ENCODE data around the gene CLCN6. TPM values are rescaled to one million over a fixed set of nuclear protein-coding genes. Genes with fewer than 3 reads are reported as not detected.

The CLCN6 gene
- total RNA-seq: 15.9 and 37.4 TPM in 2 replicates

GRCh38 chr1:11805422-11806306 lies at the start of gene CLCN6, which contains the start of gene MTHFR:
TSS of gene CLCN6 (plus strand) at chr1:11806191. CDS start at chr1:11806263, 72 bp downstream.
TSS of gene MTHFR (minus strand) at chr1:11805964. CDS start at chr1:11803116, 2,848 bp downstream.

GRCh38 chr1:11761988-11762406 lies 44.0 kb upstream of the CLCN6 start, which contains the start of gene C1orf167:
TSS of gene C1orf167 (plus strand) at chr1:11762193. CDS start at chr1:11764401, 2,208 bp downstream.

GRCh38 chr1:11847667-11848372 lies 41.8 kb downstream of the CLCN6 start, which contains the start of gene NPPA:
TSS of gene NPPA (minus strand) at chr1:11847783. CDS start at chr1:11847684, 99 bp downstream.

GRCh38 chr1:11858613-11858967 lies 52.6 kb downstream of the CLCN6 start, which contains the start of gene NPPB:
TSS of gene NPPB (minus strand) at chr1:11858945. CDS start at chr1:11858833, 112 bp downstream.

Small RNA genes within 50 kb of the gene (small RNA-seq; reads per million reads assigned to genes)
- gene RF02156 (ENCODE audit: low replicate concordance) (not detected), gene RF02157 (ENCODE audit: low replicate concordance) (not detected), gene RF02158 (ENCODE audit: low replicate concordance) (not detected)

Other genes starting within 250 kb of the CLCN6 start
- 1.4 and 2.4 TPM in 2 replicates for gene FBXO2, start 151.8 kb upstream of the CLCN6 start, total RNA-seq
- 9.2 and 11.4 TPM in 2 replicates for gene FBXO44, start 151.3 kb upstream of the CLCN6 start, total RNA-seq
- gene FBXO6, start 142.0 kb upstream of the CLCN6 start, total RNA-seq: 2.3 and 8.1 TPM in 2 replicates
- gene MAD2L2, start 125.0 kb upstream of the CLCN6 start, total RNA-seq: 33.0 and 46.1 TPM in 2 replicates
- under 0.01 TPM in 1 of 2 replicates, not detected in the other for gene DRAXIN, start 114.5 kb upstream of the CLCN6 start, total RNA-seq
- 46.2 and 72.7 TPM in 2 replicates for gene AGTRAP, start 70.1 kb upstream of the CLCN6 start, total RNA-seq
- not detected in 2 replicates for gene C1orf167, start 44.0 kb upstream of the CLCN6 start, total RNA-seq
- gene MTHFR, start 227 bp upstream of the CLCN6 start, total RNA-seq: 21.8 and 27.8 TPM in 2 replicates
- not detected in 2 replicates for gene NPPA, start 41.6 kb downstream of the CLCN6 start, total RNA-seq
- gene NPPB, start 52.8 kb downstream of the CLCN6 start, total RNA-seq: 0.44 and 1.1 TPM in 2 replicates
- 61.5 and 124 TPM in 2 replicates for gene KIAA2013, start 120.2 kb downstream of the CLCN6 start, total RNA-seq
- gene PLOD1, start 128.5 kb downstream of the CLCN6 start, total RNA-seq: 369 and 388 TPM in 2 replicates
- 72.4 and 97.9 TPM in 2 replicates for gene MFN2, start 174.3 kb downstream of the CLCN6 start, total RNA-seq
- 28.2 and 40.2 TPM in 2 replicates for gene MIIP, start 213.3 kb downstream of the CLCN6 start, total RNA-seq

All from placental pericyte (primary cell).